Non-pigmented ciliary epithelial cell (primary cell): ENCODE results near the gene LMOD2.

ENCODE experiments used
- DNase-seq: peaks from one replicate; pipeline ENCODE4 v3.0.0-alpha.2; 2010; ENCODE audit warnings: low read depth

The LMOD2 gene

GRCh38 chr7:123639631-123640030 is 16.0 kb upstream of the LMOD2 start:
- no peak for DNase-seq

- DNase-seq: no peak
Observed at GRCh38 chr7:123640583-123640982, 15.1 kb upstream of the LMOD2 start.

DNA sequence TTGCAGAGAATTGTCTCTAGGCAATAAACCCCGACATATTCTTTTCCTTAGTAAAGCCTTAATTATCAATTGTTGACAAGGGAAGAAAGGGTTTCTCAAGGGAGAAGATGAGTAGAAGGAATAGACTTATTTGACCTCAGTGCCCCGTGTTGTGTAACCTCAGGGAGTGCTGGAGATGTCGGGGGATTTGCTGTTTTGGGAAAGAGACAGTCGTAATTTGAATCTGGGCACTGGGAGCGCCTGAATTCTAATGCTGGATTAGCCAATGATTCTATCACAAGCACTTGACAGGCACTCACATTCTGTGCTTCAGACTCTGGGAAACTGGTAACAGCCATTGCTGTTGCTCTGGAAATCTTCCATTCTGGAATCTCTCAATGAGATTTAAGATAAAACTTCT is 13.8 kb upstream of the LMOD2 start:
- no peak for DNase-seq

DNA sequence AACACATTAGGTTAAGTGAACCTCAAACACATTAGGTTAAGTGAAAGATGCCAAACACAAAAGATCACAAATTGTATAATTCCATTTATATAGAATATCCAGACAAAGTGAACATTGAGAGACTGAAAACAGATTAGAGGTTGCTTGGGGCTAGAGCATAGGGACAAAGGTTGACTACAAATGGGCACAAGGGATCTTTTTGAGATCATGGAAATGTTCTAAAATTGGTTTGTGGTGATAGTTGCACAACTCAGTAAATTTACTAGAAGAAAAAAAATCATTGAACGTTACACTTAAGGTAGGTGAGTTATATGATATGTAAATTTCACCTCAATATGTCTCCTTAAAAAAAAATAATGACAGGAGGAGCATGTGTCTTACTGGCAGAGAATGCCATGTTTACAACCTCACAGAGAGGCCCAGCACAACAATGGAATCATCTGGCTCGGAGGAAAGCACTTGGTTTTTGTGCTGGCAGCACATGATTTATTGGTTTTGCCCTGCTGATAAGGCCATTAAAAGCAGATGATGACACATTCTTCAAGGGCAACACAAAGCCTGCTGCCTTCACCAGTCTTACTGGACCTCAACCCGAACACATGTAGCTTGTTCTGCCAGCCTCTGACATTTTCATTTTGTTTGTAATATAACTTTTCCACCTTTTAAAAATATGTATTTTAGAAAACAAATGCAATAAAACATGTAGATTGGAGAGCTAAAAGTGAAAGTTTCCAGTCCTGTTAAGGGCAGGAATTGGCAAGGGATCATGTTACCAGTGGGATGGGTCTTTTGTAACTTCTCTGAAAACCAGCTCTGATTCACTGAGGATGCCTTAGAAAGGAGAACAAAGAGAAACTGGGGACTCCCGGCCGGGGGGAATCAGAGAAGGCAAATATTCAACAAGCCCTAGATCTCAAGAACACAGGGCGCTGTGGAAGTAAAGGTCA is 11.9 kb upstream of the LMOD2 start:
- DNase-seq: no peak

- no peak for DNase-seq
Observed at GRCh38 chr7:123645516-123645915, 10.2 kb upstream of the LMOD2 start.

DNA sequence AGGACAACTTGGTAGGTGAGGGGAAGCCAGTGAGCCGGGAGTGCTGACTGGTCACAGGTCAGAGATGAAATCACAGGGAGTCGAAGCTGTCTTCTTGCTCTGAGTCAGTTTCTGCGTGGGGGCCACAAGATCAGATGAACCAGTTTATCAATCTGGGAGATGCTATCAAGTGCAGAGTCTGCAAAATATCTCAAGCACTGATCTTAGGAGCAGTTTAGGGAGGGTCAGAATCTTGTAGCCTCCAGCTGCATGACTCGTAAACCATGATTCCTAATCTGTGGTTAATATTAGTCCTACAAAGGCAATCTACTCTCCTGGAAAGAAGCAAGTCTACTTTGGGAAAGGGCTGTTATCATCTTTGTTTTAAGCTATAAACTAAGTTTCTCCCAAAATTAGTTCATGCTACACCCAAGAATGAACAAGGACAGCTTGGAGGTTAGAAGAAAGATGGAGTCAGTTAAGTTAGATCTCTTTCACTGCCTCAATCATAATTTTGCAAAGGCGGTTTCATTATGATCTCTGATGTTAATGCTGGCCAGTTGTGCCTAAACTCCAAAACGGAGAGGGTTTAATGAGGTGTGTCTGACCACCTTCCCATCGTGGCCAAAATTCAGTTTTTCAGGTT is 8.4 kb upstream of the LMOD2 start:
- DNase-seq: no peak

DNA sequence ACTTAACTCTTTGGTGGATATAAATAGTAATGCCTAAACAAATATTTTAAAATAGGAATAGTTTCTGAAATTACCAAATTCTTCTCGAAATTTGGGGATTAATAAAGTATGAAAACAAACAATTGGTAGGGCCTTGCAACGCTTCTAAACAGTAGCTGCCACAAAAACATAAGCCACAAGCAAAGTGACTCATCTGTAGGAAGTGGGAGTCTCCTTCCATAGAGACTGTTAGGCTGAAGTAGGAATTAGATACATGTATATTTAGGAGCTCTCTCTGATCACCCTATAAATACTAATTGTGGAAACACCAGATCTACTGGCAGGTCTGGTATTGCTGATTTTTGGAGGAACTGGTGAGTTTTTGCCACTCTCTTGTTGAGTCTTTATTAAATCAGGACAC is 5.7 kb upstream of the LMOD2 start:
- no peak for DNase-seq

GRCh38 chr7:123650595-123650994 is 5.1 kb upstream of the LMOD2 start:
- no peak for DNase-seq

GRCh38 chr7:123652406-123652805 is 3.3 kb upstream of the LMOD2 start:
- no peak for DNase-seq

DNA sequence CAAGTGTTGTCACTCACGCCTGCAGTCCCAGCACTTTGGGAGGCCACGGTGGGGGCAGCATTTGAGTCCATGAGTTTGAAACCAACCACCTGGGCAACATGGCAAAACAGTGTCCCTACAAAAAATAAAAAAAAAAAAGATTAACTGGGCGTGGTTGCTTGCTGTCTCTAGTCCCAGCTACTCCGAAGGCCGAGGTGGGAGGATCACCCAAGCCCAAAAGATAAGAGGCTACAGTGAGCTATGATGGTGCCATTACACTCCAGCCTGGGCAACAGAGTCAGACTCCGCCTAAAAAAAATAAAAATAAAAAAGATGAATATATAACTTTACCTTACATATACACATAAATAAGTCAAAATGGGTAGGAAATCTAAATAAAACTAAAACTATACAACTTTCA is 2.5 kb upstream of the LMOD2 start:
- DNase-seq: no peak

DNA sequence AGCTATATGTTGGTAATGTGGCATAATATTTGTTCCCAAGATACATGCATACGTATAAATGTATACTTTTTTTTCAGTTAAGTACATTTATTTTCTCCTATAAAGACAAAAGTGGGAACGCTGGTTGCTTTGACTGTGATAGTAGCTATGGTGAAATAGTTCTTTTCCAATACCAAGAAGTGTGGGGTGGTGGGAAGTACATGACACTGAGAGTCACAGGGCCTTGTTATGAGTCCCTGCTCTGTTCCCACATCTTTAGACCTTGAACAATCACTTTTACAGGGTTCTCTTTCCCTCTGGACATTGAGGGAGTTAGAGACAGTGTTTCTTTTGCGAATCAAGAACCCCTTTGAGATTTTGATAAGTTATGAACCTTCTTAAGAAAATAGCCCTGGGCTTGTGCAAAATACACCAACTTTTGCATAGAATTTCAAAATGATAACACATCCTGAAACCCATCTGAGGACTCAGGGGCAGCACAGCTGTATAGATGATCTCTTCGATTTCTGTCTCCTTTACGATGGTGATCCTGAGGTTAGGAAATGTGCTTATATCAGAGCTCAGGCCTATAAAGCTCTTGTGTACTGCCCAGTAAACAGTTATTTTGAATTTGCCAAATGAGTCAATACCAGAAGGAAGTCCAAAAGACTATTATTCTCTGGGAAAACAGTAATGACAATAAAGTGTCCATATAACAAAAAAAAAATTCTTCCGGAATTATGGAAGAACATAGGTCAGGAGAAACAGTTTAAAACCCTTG is 1.1 kb downstream of the LMOD2 start:
- DNase-seq: no peak

- DNase-seq: no peak
Observed at GRCh38 chr7:123657304-123657685, 1.6 kb downstream of the LMOD2 start.

DNA sequence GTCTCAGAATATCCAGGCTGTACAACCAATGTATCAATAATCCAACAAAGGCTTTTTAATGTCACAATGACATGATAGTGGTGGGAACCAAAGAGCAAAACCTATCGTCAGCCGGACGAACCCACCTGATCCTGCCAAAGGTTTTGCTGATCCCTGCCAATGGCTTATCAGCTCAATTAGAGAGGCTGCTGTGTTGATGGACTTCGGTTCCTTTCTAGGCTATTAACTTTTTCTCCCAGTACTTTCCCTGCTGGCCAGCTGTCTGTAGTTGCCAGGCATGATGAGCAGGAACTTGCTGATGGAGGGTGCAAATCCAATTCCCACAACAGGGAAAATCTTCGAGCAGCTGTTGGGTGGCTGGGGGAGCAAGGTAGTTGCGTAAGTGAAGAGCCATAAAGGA is 2.4 kb downstream of the LMOD2 start:
- DNase-seq: no peak

DNA sequence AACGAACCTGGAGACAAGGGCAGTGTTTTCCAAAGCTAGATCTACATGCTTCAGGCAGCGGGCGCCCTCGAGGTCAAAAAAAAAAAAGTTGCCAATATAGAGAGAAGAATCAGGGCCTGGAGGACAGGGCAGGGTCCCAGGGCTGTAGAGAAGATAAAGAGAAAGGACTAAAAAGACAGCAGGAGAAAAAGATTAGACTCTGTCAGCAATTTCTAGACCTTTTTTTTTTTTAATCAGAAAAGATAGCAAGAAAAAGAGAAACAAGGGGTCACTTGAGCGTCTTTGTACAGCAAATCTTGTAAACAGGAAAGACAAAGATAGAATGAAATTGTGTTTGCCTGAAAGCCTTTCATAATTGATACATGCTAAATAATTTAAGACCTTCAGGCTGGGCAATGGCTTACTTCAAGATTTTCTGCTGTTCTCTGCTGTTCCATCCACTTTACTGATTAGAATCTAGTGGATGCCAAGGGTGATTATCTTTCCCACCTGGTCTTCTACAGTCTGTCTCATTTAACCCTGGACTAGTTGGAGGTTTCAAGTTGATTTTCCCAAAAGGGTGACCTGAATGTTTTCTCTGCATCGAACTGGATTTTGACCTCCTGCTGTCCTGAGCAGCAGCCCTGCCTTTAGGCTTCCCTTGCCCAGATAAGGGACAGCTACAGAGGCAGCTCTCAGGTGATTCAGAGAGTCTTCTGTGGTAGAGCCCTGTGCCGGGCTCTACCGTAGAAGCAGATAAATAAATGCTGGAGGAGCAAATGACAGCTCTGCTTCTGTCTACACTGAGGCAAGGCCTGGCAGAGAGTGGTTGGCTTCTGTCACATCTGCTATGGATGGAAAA is 5.1 kb downstream of the LMOD2 start:
- DNase-seq: no peak

GRCh38 chr7:123661765-123662164 is 6.1 kb downstream of the LMOD2 start:
- DNase-seq: no peak

GRCh38 chr7:123662293-123662692 is 6.6 kb downstream of the LMOD2 start:
- no peak for DNase-seq

DNA sequence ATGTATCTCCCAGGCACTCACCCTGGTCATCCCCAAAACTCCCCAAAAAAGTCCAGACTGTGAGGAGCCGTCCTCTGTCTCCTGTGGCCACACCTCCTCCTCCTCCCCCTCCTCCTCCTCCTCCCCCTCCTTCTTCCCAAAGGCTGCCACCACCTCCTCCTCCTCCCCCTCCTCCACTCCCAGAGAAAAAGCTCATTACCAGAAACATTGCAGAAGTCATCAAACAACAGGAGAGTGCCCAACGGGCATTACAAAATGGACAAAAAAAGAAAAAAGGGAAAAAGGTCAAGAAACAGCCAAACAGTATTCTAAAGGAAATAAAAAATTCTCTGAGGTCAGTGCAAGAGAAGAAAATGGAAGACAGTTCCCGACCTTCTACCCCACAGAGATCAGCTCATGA is 7.1 kb downstream of the LMOD2 start:
- DNase-seq: no peak

DNA sequence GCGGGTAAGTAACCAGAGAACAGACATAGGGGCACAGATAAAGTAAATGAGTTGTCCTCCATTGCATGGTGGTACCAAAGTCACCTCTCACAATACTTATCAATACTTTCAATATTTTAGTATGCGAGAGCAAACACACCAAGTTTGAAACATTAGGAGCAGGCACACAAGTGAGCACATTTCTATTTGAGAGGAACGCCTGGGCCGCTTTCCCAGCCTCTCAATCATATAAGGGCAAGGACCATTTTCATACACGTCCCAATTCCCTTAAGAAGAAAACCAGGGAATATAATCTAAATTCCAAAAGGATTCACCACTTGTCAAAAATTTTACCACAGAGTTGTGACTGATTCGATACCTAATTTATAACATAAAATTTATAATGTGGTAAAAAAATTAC is 7.5 kb downstream of the LMOD2 start:
- no peak for DNase-seq

GRCh38 chr7:123665157-123665556 is 9.5 kb downstream of the LMOD2 start:
- DNase-seq: no peak

DNA sequence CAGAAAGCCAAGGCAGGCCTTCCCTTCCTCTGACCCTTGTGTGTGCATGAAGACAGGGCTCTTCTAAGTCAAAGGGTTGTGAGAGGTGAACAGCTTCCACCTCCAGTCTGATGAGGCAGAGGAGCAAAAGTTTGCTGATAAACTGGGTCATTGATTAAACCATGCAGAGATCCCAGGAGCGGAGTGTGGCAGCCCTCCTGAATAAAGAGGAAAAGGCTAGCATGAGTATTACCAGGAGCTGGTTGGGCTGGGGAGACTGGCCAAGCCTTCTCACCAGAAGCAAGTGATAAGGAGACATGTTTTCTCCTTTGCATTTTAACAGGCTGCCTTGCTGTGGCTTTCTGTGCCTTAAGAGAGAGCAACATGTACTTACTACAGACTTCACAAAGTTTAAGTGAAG is 10.2 kb downstream of the LMOD2 start:
- DNase-seq: no peak

GRCh38 chr7:123666492-123666891 is 10.8 kb downstream of the LMOD2 start:
- no peak for DNase-seq

DNA sequence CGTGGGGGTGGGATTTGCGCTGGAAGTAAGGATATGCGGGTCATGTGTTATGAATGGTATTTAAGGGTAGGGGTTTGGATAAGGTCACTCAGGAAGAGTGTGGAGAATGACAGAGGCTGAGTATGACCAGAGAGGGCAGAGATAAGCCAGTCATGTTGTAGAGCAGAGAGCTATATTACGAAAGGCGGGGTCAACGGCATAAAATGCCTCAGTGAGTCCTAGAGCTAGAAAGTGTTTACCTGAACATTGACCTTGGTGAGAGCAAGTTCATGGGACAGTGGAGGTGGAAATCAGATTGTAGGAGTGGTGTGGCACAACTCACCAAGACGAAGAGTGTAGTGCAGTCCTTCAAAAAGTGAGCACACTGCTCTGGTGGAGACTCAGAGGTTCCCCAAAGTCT is 13.8 kb downstream of the LMOD2 start:
- no peak for DNase-seq
